Glomerular endothelial cell (primary cell): ENCODE measurements around the gene PHF3. TPM values are rescaled to one million over a fixed set of nuclear protein-coding genes. Genes with fewer than 3 reads are reported as not detected.
"Not testable (repeated sequence)": the region's sequence is repeated elsewhere in the genome, so short reads cannot be mapped to it uniquely, and the experiment has no call there.

Experiments
- DNase-seq: peaks from one replicate; pipeline ENCODE4 v3.0.0-alpha.2; 2011; ENCODE audit warnings: low read depth, low spot score; ENCODE audit errors: extremely low read depth
- total RNA-seq: library from RNA; depleted of rRNA; stranded (reverse); fragments of >200 nt; gene quantifications from 2 replicates; pipeline ENCODE4 v1.2.3, GENCODE V29; 2015

PHF3 gene
- total RNA-seq, 1 donor from 2014 or later = 33.9 TPM

- no peak for DNase-seq
Measured at GRCh38 chr6:63690221-63690620, 54.6 kb downstream of the PHF3 start.

- no peak for DNase-seq
Measured at GRCh38 chr6:63705707-63706106, 70.1 kb downstream of the PHF3 start.

GRCh38 chr6:63706630-63707029 lies 71.0 kb downstream of the PHF3 start:
- DNase-seq = no peak

- DNase-seq = no peak
Measured at GRCh38 chr6:63708631-63709030, 73.0 kb downstream of the PHF3 start.

- DNase-seq = no peak
Measured at GRCh38 chr6:63709148-63709547, 73.5 kb downstream of the PHF3 start.

GRCh38 chr6:63713332-63713731 lies 77.7 kb downstream of the PHF3 start:
- DNase-seq = no peak

- DNase-seq = no peak
Measured at GRCh38 chr6:63714091-63714490, 78.5 kb downstream of the PHF3 start.

- DNase-seq = no peak
Measured at GRCh38 chr6:63716169-63716568, 80.6 kb downstream of the PHF3 start.

- DNase-seq = no peak
Measured at GRCh38 chr6:63721181-63721580, 85.6 kb downstream of the PHF3 start.

- DNase-seq = no peak
Measured at GRCh38 chr6:63724721-63725120, 89.1 kb downstream of the PHF3 start.

- no peak for DNase-seq
Measured at GRCh38 chr6:63730311-63730710, 94.7 kb downstream of the PHF3 start.

GRCh38 chr6:63731930-63732329 lies 96.3 kb downstream of the PHF3 start:
- no peak for DNase-seq

GRCh38 chr6:63732336-63732735 lies 96.7 kb downstream of the PHF3 start:
- DNase-seq = no peak

GRCh38 chr6:63734923-63735322 lies 99.3 kb downstream of the PHF3 start:
- no peak for DNase-seq

GRCh38 chr6:63738190-63738589 lies 102.6 kb downstream of the PHF3 start:
- DNase-seq = not testable (repeated sequence)

- no peak for DNase-seq
Measured at GRCh38 chr6:63739094-63739687, 103.6 kb downstream of the PHF3 start.

- DNase-seq = peak; percentile 44
Measured at GRCh38 chr6:63740709-63741108, 105.1 kb downstream of the PHF3 start.

GRCh38 chr6:63742060-63742459 lies 106.5 kb downstream of the PHF3 start:
- DNase-seq = no peak

- DNase-seq = no peak
Measured at GRCh38 chr6:63743691-63744090, 108.1 kb downstream of the PHF3 start.

- DNase-seq = no peak
Measured at GRCh38 chr6:63744810-63745209, 109.2 kb downstream of the PHF3 start.

- no peak for DNase-seq
Measured at GRCh38 chr6:63745784-63746183, 110.2 kb downstream of the PHF3 start.

- DNase-seq = no peak
Measured at GRCh38 chr6:63750400-63750799, 114.8 kb downstream of the PHF3 start.

- not testable (repeated sequence) for DNase-seq
Measured at GRCh38 chr6:63757275-63757674, 121.7 kb downstream of the PHF3 start.
